ENCODE data around the gene PDE6B. TPM values are rescaled to one million over a fixed set of nuclear protein-coding genes. Genes with fewer than 3 reads are reported as not detected.

PDE6B gene
- total and polyA plus RNA-seq, 2 of the 13 experiments (the other 11 are each of a cell fraction or from before 2014, with no cell fraction given), result 0.38 to 0.40 TPM

- 0 out of 2 replicates have a peak, but pooled peaks have one; percentile 28 for TF ChIP-seq ZNF605 (CRISPR knock-in tag; IDR thresholded peaks at IDR 0.05)
- TF ChIP-seq, protein P1, sequence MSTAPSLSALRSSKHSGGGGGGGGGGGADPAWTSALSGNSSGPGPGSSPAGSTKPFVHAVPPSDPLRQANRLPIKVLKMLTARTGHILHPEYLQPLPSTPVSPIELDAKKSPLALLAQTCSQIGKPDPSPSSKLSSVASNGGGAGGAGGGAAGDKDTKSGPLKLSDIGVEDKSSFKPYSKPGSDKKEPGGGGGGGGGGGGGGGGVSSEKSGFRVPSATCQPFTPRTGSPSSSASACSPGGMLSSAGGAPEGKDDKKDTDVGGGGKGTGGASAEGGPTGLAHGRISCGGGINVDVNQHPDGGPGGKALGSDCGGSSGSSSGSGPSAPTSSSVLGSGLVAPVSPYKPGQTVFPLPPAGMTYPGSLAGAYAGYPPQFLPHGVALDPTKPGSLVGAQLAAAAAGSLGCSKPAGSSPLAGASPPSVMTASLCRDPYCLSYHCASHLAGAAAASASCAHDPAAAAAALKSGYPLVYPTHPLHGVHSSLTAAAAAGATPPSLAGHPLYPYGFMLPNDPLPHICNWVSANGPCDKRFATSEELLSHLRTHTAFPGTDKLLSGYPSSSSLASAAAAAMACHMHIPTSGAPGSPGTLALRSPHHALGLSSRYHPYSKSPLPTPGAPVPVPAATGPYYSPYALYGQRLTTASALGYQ (CRISPR knock-in tag; IDR thresholded peaks at IDR 0.05), result no peak
- peak; percentile 49 for TF ChIP-seq SALL1 (CRISPR knock-in tag; IDR thresholded peaks at IDR 0.05)
- no peak; the same call in 1 of the 2 replicates for TF ChIP-seq ZMYM4 (CRISPR knock-in tag; IDR thresholded peaks at IDR 0.05)
- no peak for TF ChIP-seq ZBTB1 (CRISPR knock-in tag; IDR thresholded peaks at IDR 0.05; ENCODE audit: borderline replicate concordance)
These were observed 30.2 kb downstream of the PDE6B start (continued) for GRCh38 chr4:655464-656151.

- Histone ChIP-seq H3K9me3 (ENCODE audit: low read length) (no peaks in the 10 kb centered on the region), H3K9ac (ENCODE audit: insufficient read depth, low read depth, low read length) (no peak overlapping the region), H3K79me2 (ENCODE audit: insufficient read depth, low read length) (no peaks in the 10 kb centered on the region), H3K4me2 (ENCODE audit: low read depth, low read length) (no peak overlapping the region), H3K27ac (ENCODE audit: extremely low read length, insufficient read depth, low read length) (no peak overlapping the region), H4K20me1 (ENCODE audit: insufficient read depth, low read length) (no peaks in the 10 kb centered on the region), H3K4me1 (ENCODE audit: insufficient read depth, low read length) (peaks cover 57% of the 10 kb centered on the region), H3K4me3 (replicated peaks in 1 of 3; ENCODE audit: insufficient read depth in 1 of 3, low read depth in 2 of 3, low read length in 3 of 3) (no peak overlapping the region), H2AFZ (ENCODE audit: low read length) (no peak overlapping the region), H3K36me3 (replicated peaks in 1 of 2; ENCODE audit: control insufficient read depth in 1 of 2, insufficient read depth in 2 of 2, low read length in 2 of 2) (no peaks in the 10 kb centered on the region), H3K27me3 (ENCODE audit: control insufficient read depth in 1 of 2, insufficient read depth in 2 of 2, low read length in 2 of 2) (peaks cover 9 to 33% of the 10 kb centered on the region in 2 experiments)
- WGBS (ENCODE audit: low lambda C conversion rate), result 69% methylated on average over 40 of the region's 58 CpGs
- POLR2A ChIA-PET, result no interaction called here
- intact Hi-C loops (cut with micrococcal nuclease; ENCODE audit: unreplicated experiment), result no loop called here
- in situ Hi-C loops (cut with HindIII; ENCODE audit: extremely low pct_ligation_motif_present, low pct_unique_long_range_greater_than_20kb), result no loop called here
- FAIRE-seq (no peak), ATAC-seq (peak; percentile 35), DNase-seq (ENCODE audit: low spot score) (peak; percentile 38)
- TF ChIP-seq ZMYM4 (CRISPR knock-in tag; IDR thresholded peaks at IDR 0.05) (no peak), RARA (CRISPR knock-in tag; IDR thresholded peaks at IDR 0.05) (peak; percentile 5; the same call in 1 of the 2 replicates)
- TF ChIP-seq, protein P2, sequence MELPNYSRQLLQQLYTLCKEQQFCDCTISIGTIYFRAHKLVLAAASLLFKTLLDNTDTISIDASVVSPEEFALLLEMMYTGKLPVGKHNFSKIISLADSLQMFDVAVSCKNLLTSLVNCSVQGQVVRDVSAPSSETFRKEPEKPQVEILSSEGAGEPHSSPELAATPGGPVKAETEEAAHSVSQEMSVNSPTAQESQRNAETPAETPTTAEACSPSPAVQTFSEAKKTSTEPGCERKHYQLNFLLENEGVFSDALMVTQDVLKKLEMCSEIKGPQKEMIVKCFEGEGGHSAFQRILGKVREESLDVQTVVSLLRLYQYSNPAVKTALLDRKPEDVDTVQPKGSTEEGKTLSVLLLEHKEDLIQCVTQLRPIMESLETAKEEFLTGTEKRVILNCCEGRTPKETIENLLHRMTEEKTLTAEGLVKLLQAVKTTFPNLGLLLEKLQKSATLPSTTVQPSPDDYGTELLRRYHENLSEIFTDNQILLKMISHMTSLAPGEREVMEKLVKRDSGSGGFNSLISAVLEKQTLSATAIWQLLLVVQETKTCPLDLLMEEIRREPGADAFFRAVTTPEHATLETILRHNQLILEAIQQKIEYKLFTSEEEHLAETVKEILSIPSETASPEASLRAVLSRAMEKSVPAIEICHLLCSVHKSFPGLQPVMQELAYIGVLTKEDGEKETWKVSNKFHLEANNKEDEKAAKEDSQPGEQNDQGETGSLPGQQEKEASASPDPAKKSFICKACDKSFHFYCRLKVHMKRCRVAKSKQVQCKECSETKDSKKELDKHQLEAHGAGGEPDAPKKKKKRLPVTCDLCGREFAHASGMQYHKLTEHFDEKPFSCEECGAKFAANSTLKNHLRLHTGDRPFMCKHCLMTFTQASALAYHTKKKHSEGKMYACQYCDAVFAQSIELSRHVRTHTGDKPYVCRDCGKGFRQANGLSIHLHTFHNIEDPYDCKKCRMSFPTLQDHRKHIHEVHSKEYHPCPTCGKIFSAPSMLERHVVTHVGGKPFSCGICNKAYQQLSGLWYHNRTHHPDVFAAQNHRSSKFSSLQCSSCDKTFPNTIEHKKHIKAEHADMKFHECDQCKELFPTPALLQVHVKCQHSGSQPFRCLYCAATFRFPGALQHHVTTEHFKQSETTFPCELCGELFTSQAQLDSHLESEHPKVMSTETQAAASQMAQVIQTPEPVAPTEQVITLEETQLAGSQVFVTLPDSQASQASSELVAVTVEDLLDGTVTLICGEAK (IDR thresholded peaks at IDR 0.05), result no peak
- TF ChIP-seq, protein P2 (CRISPR knock-in tag; IDR thresholded peaks at IDR 0.05), result no peak
- CTCF ChIA-PET (ENCODE audit: low intra/inter-chr PET ratio, low total read pairs), result no interaction called here
- BruUV-seq (replicated peaks), result no TSS peak
These were observed 31.3 kb downstream of the PDE6B start for GRCh38 chr4:656436-657337.
